Hematopoietic multipotent progenitor cell treated with erythropoietin and hydrocortisone succinate and interleukin-3 and kit ligand, for 4 days (in vitro differentiated cells): Measurements from ENCODE around the gene CDC42BPG.
A peak's percentile ranks its signal among the peaks of the same experiment; 100 is the strongest.
"Not testable (repeated sequence)": the region's sequence is repeated elsewhere in the genome, so short reads cannot be mapped to it uniquely, and the experiment has no call there.

Experiments
- DNase-seq: peaks from one replicate; pipeline ENCODE4 v3.0.0-alpha.2; 2015

CDC42BPG gene

DNA sequence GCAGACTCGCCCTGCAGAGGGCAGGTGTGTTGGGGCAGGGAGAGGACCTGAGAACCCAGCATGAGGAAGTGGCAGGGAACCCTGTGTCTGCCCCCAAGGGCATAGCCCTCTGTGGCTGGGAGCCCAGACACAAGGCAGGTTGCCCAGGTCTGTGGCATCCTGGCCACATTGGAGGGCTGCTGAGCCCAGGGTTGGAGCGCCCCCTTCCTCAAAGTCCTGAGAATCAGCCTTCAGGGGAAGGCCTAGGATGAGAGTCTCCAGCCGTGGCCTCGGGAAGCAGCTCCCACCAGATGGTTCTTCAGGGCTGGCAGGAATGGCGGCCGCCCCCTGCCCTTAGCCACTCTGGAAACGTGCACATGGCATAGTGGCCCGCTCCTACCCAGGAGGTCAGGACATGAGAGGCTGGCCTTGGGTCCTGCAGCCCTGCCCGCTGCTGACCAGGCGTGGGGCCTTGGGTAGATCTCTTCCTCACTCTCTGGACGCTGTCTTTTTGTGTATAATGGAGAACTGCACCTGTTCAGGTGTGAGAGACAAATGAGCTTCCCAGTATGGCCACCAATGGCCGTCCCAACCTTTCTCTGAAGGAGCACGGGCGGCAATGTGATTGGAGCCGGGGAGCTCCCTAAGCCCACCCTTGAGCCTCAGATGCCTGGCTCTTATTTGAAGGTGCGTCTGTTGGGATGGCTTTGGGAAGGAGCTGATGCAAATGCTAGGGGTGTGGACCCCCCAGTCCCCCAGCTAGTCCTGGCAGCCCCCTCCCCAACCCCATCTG, 4.6 kb upstream of the CDC42BPG start:
- no peak for DNase-seq

DNA sequence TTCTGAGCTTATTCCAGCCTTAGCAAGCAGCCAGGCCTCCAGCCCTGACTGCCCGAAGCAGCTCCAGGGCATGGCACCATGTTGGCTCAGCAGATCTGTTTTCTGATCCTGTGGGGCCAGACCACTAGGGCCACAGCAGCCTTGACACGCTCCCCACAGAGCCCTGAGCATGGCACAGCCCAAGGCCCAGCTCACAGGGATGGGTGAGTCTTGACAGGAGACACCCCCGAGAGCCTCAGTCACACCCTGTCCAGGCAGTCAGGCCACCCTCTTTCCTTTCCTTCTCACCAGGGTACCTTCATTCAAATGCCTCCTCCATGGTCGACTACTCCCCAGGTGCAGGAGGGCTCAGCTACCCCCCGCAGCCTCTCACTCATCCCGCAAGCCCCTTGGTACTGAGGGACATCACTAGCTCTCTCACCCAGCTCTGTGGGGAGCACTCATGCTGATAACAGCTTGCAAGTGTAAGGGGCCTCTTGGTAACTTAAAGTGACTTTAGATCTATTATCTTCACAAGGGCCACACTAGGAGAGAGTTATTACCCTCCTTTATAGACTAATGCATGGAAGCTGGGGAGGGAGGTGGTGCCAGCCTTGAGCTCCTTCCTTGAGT, 3.9 kb upstream of the CDC42BPG start:
- peak; percentile 68 for DNase-seq

DNA sequence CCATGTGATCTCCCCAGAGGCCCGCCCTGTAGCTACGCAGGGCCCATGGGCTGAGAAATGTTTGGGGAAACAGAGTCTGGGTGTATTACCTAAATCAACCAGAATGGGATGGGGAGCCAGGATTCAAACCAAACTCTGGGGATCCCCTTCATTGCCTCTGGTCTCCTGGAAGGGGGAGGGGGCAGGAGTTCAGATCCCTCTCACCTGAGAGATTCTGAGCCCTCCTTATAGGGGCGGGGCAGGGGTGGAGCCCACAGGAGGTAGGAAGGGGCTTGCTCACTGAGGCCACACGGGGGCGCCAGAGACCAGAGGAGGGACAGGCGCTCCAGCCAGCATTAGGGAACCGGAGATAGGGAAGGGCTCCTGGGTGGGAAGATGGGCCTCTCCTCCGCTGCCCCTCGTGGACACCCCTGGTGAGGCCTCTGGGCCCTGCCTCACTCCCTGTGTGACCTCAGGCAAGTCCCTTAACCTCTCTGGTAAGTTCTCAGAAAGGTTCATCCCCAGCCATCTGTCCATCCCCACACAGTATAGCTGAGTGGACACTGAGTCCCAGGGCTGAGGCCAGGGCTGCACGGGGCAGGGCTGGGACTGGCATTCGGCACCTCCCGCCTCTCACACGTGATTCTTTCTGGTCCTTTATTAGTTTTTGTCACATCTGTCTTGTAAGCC, 2.7 kb upstream of the CDC42BPG start:
- peak; percentile 97 for DNase-seq

DNA sequence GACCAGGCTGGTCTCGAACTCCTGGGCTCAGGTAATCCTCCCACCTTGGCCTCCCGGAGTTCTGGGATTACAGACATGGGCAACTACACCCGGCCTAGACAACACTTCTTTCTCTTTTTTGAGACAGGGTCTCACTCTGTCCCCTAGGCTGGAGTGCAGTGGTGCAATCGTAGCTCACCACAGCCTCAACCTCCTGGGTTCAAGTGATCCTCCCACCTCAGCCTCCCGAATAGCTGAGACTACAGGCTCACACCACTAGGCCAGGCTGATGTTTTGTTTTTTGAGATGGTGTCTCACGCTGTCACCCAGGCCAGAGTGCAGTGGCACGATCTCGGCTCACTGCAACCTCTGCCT, 1.3 kb upstream of the CDC42BPG start:
- DNase-seq, result not testable (repeated sequence)

DNA sequence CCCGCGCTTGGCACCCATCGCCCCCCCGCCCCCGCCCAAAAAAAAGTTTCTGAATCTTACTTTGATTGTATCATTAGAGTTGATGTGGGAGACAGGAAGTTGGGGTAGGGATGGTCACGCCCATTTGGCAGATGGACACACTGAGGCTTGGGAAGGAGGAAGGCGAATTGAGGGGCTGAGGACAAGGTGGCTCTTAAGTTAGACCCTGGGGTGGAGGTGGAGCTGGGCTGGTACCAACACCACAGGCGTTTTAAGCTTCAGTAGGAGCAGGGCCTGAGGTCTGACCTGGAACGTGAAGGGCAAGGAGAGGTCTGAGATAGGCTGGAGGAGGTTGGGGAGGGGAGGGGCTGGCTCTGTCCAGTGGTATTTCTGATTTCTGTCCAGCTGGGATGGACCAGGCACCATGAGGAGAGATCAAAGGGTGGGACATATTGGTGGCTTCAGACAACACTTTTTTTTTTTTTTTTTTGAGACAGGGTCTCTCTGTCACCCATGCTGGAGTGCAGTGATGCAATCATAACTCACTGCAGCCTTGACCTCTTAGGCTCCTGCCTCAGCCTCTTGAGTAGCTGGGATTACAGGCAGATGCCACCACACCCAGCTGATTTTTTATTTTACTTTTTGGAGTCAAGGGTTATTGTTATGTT, 799 bp upstream of the CDC42BPG start:
- DNase-seq, result no peak

DNA sequence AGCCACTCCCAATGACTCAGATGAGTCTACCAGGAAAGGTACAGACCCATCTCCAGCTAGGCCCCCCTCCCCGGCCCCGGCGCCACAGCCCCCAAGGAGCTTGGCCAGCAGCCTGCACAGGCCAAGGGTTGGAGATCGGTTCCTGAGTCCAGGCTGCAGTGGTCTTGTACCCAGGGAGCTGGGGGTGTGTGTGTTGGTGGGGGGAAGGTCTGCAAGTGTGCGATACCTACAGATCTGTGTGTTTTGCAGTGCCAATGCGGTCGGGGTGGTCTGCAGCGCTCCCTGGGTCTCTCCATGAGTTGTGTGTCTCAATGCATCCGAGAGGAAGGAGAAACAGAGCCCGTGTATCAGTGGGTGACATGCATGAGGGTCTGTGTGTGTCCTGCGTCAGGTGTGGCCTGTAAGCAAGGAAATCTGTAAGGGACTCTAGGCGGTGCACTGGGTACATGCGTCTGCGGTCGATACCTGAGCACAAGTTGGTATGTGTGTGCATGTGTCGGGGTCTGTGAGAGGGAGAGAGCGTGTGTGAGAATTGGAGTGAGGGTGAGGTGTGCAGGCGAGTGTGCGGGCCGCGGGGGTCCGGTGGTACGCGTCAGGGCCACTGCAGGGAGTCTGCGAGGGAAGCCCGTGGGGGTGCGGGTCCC, 645 bp downstream of the CDC42BPG start:
- DNase-seq, result no peak

DNA sequence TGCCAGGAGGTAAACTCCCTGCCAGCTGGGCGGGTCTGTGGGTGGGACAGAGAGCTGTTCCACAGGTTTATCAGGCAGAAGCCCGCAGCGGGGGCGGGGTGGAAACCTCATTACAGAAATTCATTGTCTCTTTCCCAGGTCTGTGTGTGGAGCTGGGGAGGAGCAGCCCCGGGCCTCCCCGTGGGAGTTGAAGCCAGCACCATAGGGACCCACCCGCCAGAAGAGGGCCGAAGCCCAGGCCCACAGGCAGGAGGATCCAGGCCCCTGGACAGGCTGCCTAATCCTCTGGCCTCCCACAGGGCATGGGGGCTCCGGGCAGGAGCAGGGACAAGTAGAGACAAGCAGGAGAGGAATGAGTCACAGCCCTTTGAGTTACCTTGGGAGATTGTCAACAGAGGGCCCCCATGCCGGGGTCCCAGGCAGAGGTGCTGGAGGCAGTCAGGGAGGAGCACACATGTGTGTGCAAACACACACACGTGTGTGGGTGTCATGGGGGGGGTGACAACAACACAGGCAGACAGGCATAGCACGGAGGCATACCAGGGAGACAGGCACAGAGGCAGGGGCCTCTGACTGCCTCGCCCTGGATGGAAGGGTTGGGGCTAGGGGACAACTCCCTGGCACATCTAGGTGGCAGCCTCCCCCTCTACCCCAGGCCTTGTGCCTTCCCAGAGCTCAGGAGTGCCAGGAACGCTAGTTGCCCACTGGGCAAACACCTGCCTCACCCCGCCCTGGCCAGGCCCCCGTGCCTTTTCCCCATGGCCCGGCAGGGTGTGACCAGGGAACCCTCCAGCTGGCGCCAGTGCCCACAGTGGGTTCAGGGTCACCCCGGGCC, 1.4 kb downstream of the CDC42BPG start:
- no peak for DNase-seq

DNA sequence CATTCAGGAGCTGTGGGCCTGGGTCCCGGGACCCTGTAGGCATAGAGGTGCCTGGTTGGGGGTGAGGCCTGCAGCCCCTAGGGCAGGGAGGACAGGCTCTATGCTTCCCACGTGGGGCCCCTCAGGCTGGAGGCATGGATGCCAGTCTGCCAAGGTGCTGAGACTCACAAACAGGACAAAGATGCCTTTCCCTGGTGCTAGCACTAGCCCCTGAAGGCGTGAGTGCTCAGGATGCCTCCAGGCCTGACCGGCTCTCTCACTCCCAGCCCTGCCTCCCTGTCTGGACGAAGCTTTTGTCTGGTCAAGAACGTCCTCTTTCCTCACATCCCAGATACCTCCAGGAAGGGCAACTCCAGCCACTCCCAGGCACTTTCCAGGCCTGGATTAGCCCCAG, 2.1 kb downstream of the CDC42BPG start:
- DNase-seq, result no peak

DNA sequence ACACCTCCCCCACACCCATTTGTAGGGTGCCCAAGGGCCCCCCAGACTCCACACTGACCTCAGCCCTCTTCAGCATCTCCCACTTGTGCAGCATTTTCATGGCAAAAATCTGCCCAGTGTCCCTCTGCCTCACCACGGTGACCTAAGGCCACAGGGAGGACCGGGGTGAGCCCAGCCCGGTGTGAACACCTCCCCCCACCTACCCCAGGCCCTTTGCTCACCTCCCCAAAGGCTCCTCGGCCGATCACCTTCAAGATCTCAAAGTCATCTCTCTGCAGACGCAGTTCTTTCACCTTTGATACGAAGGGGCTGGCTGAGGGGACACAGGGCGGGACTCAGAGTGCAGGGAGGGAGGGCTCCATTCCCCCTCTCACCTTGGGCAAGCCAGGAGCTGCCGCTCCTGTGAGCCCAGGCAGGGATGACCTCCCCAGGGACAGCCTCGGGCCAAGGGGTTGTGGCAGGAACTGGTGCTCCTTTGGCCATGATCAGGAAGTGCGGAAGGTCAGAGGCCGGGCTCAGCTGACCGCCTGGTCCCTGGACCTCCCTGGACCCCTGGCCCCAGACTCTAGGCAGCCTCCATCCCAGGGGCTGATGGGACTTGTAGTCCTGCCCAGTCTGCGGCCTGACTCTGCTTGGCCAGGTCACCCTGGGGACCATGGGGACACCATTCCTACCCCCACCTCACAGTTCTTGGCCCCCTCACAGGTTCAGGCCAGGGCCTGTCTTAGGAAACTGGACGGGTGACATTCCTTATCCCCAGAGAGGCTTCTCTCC, 2.7 kb downstream of the CDC42BPG start:
- DNase-seq, result no peak

DNA sequence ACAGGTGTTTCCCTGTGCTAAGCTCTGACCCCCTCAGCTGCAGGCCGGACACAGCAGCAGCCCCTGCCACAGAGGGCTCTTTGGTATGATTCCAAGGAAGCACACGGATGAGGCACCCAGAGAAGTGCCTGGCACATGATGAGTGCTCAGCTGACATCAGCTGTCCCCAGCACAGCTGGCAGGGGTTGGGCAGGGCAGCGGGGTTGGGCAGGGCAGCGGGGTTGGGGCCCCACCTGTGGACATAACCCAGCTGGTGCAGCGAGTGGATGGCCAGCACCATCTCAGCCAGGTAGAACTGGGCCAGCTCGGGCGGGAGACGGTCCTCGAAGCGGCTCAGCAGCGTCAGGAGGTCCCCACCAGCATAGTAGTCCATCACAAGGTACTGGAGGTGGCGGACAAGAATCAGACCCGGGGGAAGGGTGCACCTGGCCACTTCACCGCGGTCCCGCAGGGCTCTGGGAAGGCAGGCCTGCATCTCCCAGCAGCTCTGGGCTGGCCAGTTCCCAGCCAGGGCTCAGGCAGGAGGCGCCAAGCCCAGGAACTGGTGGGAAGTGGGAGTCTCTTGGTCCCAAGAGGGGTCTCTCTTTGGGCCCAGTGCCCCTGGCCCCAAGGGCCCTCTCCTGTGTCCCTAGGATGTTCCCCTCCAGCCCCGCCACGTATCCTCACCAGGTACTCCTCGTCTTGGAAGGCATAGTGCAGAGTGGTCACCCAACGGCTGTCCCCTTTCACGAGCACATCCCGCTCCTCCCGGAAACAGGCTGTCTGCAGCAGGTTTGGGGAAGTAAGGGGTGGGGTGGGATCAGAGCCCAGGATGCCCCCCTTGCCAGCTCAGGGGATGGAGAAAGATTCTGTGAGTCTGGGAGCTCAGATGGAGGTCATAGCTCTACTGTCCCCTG, 4.3 kb downstream of the CDC42BPG start:
- no peak for DNase-seq

DNA sequence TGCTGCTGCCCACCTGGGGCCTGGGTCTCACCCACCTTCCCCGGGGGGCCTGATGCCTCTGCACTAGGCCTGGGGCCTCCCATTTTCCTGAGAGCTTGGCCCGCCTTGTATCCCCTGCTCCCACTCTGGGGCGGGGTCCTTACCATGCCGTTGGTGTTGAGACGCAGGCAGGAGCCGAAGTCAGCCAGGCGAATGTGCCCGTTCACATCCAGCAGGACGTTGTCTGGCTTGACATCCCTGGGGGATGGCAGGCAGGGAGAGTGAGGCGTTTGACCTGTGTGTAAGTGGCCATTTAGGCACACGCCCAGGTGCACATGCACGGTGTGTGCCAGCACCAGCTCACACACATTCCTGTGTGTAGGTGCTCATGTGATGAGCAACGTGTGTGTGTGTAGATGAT, 5.1 kb downstream of the CDC42BPG start:
- no peak for DNase-seq

DNA sequence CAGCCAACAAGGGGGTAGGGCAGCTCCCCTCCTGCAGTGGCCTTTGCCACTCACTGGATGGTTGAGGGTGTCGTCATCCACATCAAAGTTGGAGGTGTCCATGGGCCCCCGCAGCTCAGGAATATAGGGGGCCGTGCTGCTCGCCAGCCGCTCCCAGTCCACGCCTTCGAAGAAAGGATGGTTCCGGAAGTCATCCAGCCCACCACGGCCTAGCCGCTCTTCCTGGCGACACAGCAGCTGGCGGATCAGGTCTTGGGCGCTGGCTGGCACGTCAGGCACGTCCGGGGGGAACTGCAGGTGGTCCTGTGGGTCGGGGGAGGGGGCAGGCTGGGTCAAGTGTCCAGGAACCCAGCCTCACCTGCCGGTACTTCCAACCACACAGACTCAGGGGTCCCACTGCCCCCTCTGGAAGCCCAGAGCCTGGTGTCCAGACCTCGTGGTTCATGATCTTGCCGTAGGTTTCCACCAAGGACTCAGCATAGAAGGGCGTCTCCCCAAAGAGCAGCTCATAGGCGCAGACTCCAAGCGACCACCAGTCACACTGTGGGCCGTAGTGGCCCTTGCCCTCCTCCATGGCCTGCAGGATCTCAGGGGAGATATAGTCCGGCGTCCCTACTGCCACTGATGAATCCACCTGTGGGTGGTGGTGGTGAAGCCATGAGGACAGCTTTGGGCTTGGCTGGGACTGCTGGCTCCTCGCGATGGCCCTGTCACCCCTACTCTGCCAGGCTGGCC, 5.7 kb downstream of the CDC42BPG start:
- no peak for DNase-seq

DNA sequence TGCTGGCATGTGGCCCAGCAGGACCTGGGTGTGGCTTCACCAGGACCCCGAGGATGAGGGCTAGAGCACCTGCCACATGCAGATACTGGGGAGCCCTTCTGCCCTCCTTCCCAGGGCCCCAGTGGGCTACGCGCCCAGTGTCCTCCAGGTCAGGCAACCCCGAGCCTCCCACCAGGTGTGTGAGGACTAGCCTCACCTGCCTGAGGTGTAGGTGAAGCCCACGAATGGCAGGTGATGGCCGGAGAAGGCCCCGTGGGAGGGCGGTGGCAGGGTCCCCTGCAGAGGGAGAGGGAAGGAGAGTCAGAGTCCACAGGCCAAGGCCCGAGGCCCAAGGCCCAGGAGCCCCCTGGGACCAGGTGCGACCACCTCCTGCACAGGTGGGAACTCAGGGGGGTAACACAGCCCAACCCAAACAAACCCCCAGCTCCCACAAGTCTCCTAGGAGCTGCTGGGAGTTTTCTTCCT, 6.5 kb downstream of the CDC42BPG start:
- DNase-seq, result no peak

DNA sequence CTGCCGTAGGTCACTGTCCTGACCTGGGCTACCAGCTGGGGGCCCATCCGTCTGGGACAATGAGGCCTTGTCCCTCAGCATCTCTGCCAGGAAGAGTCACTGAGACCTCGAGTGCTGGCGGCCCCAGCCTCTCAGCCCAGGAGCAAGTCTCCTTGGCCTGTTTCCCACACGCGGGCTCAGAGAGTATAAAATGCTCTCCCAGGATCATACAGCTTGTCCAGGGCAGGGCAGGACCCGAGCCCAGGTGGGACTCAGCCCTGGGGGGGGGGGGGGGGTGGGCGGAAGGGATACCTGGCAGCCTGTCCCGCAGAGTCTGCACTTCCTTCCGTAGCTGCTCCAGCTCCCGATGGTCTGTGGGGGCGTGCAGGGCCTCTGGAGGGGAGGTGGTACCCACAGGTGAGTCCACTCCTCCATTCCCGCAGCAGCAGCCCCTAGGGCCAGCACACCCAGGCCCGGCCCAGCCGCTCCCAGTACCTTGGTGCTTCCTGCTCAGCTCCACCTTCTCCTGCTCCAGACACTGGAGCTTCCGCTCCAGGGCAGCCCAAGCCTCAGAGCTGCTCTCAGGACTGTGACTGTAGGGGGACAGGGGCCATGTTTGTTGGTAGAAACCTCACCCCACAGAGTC, 7.9 kb downstream of the CDC42BPG start:
- DNase-seq, result no peak

DNA sequence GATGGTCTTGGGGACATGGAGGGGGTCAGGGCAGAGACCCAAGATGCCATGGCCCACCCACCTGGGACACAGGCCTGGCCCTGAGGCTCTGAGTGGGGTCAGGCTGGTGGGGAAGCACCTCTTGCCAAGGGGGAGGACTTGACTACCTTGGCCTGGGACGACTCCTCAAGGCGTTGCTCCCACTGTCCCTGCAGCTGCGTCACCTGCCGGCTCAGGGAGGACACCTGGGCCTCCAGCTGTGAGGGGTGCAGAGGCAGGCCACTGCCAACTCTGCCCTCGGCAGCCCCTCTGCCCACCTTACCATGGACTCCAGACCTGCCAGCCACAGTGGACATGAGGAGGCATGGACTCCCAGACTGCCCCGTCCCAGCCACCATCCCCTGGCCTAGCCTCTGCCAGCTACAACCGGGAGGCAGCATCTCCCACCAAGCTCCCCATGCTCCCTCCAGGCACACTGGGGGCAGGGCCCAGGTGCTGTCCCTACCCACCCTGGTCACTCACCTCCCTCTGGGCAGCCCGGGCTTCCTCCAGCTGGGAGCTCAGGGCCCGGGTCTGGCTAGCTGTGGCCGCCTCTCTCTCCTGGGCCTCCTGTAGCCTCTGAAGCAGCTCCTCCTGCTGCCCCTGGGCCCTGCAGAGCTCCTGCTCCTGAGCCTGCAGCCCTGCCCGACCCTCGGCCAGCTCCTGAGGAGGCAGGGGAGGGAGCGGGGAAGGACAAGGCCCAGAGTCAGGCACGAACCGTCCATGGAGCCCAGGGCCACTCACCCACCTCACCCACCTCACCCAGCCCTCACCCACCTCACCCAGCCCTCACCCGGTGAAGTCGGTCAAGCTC, 8.6 kb downstream of the CDC42BPG start:
- no peak for DNase-seq

DNA sequence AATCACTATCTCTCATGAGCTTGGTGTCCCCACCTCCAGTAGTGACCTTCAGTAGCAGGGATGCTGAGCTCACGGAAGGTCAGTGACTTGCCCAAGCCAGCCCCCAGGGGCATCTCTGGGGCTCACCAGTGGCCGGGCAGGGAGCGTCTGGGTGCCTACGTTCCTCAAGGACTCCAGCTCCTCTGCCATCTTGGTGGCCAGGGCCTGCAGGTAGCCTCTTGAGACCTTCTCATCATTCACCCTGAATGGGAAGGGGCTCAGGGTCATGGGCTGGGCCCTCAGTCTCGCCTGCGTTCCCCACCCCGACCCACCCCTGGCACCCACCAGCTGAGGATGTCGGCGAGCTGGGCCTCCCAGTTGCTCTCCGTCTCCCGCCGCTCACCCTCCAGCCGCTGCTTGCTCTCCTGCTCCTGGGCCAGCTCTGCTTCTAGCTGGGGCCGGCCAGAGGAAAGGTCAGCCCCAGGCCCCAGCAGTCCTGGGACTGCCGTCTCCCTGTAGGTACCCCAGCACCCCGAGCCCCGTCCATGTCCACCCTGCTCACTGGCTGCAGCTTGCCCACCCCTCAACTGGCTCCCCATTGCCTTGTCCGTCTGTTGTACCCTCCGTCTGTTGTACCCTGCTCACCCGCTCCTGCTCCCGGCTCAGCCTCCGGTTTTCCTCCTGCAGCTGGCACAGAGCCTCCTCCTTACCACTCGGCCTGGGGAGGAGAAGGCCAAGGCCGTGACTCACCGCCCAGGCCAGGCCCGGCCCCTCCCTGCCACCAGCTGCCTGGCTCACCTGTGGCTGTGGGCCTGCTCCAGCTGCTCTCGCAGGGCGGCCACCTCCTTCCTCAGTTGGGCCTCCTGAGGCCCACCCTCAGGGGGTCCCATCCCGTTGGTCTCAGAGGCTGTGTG, 9.5 kb downstream of the CDC42BPG start:
- no peak for DNase-seq
